ENCODE measurements around the gene PLCD4. TPM values are rescaled to one million over a fixed set of nuclear protein-coding genes. Genes with fewer than 3 reads are reported as not detected.
A peak's percentile ranks its signal among the peaks of the same experiment; 100 is the strongest.

The PLCD4 gene
- polyA plus RNA-seq, 1 experiment = 4.9 TPM

DNA sequence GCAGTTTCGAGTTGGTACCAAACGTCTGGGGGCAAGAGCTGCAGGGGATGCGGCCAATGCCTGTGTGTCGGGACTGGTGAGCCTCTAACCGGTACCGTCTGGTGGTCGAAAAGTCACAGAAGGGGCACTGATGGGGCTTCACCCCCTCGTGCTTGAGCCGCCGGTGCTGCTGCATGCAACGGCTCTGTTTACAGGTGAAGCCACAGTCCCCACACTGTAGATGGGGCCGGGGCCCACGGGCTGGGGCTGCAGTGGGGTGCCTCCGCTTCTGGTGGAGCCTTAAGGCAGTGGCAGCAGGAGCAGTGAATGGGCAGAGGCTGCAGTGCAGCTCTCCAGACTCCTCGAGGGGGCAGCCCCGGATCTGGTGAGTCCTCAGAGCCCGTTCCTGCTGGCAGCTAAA lies 35.1 kb downstream of the PLCD4 start:
- DNase-seq (ENCODE audit: low read depth, low spot score) = no peak
- no peaks in the 10 kb centered on the region for H3K27me3 ChIP-seq (ENCODE audit: control insufficient read depth, insufficient read depth, low read length)
- no peaks in the 10 kb centered on the region for H3K9me3 ChIP-seq (ENCODE audit: control insufficient read depth, insufficient read depth, low read length)
- TF ChIP-seq, protein P1, sequence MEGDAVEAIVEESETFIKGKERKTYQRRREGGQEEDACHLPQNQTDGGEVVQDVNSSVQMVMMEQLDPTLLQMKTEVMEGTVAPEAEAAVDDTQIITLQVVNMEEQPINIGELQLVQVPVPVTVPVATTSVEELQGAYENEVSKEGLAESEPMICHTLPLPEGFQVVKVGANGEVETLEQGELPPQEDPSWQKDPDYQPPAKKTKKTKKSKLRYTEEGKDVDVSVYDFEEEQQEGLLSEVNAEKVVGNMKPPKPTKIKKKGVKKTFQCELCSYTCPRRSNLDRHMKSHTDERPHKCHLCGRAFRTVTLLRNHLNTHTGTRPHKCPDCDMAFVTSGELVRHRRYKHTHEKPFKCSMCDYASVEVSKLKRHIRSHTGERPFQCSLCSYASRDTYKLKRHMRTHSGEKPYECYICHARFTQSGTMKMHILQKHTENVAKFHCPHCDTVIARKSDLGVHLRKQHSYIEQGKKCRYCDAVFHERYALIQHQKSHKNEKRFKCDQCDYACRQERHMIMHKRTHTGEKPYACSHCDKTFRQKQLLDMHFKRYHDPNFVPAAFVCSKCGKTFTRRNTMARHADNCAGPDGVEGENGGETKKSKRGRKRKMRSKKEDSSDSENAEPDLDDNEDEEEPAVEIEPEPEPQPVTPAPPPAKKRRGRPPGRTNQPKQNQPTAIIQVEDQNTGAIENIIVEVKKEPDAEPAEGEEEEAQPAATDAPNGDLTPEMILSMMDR (IDR thresholded peaks at IDR 0.05; ENCODE audit: low read depth, low read length) = no peak
- H3K4me3 ChIP-seq (ENCODE audit: low read depth, low read length) = no peak overlapping the region
- no peak overlapping the region for H3K27ac ChIP-seq (ENCODE audit: low read depth, low read length)
- POLR2A ChIA-PET = no interaction called here
- CTCF ChIA-PET = interaction anchor here (2.0 kb wide), 1 partner anchor 205 kb away, joined by 5 read pairs; no protein-coding TSS in a partner anchor

DNA sequence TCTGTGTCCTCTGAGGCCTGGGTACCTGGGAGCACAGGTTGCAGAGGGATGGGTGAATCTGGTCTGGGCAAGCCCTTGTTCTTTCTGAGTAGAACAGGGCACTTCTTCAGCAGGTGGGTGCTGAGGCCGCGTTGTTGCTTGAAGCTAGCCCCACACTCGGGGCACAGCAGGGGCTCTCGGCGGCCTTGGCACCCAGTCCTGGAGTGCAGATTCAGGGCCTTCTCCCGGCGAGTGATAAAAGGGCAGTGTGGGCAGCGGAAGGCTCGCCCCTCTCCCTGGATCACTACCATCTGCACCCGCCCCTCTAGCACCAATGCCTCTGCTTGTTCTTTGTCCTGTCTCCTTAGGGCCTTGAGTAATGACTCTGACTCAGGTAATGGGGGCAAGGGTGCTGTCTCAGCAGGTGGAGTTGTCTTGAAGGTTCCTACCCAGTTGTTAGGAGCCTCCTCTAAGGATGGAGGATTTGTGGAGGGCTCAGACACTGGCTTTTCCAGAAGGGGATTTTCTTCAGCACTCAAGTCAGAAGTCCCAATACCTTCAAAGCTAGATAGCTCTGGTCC lies 36.1 kb downstream of the PLCD4 start:
- Histone ChIP-seq H3K4me3 (ENCODE audit: low read depth, low read length) (no peak overlapping the region), H3K27ac (ENCODE audit: low read depth, low read length) (no peak overlapping the region), H3K27me3 (ENCODE audit: control insufficient read depth, insufficient read depth, low read length) (no peaks in the 10 kb centered on the region), H3K9me3 (ENCODE audit: control insufficient read depth, insufficient read depth, low read length) (no peaks in the 10 kb centered on the region)
- TF ChIP-seq, protein P1 (IDR thresholded peaks at IDR 0.05; ENCODE audit: low read depth, low read length) = no peak
- POLR2A ChIA-PET = no interaction called here
- no peak for DNase-seq (ENCODE audit: low read depth, low spot score)
- CTCF ChIA-PET = interaction anchor here (2.0 kb wide), 1 partner anchor 204 kb away, joined by 5 read pairs; no protein-coding TSS in a partner anchor

DNA sequence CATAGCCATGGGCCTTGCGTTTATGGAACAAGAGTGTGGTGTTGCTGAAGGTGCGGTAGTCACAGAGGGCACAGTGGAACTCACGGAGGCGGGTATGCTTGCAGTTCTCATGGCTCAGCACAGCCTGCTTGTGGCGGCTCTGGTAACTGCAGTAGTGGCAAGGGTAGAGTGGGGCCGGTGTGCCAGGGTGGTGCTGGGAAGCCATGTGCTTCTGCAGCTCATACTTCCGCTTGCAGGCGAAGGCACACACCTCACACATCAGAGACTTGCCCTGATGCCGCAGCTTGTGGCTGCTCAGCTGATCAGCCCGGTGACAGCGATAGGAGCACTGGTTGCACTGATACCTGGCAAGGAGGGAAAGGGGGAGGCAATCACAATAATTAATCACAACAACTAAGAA lies 37.0 kb downstream of the PLCD4 start:
- peak overlapping the region; percentile 3 for H3K27ac ChIP-seq (ENCODE audit: low read depth, low read length)
- no peak for DNase-seq (ENCODE audit: low read depth, low spot score)
- H3K9me3 ChIP-seq (ENCODE audit: control insufficient read depth, insufficient read depth, low read length) = no peaks in the 10 kb centered on the region
- TF ChIP-seq, protein P1 (IDR thresholded peaks at IDR 0.05; ENCODE audit: low read depth, low read length) = no peak
- H3K27me3 ChIP-seq (ENCODE audit: control insufficient read depth, insufficient read depth, low read length) = no peaks in the 10 kb centered on the region
- POLR2A ChIA-PET = no interaction called here
- CTCF ChIA-PET = no interaction called here
- H3K4me3 ChIP-seq (ENCODE audit: low read depth, low read length) = no peak overlapping the region

DNA sequence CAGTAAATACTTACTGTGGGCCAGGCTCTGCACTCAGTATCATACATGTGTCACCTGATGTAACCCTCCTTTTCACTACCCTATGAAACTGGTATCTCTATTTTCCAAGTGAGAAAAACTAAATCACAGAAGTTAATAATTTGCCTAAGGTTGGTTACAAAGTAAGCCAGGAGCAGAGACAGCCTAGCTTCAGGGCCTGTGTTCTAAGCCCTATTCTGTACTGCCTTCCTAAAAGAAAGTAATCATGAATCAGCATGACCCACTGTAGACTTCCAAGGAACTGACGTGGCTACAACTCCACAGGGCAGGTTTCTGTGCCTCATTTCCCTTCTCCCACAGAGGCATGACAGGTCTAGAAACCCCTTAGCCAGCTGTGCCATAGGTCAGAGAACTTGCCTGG lies 37.4 kb downstream of the PLCD4 start:
- Histone ChIP-seq H3K4me3 (ENCODE audit: low read depth, low read length) (no peak overlapping the region), H3K27me3 (ENCODE audit: control insufficient read depth, insufficient read depth, low read length) (no peaks in the 10 kb centered on the region), H3K27ac (ENCODE audit: low read depth, low read length) (no peak overlapping the region), H3K9me3 (ENCODE audit: control insufficient read depth, insufficient read depth, low read length) (no peaks in the 10 kb centered on the region)
- DNase-seq (ENCODE audit: low read depth, low spot score) = no peak
- TF ChIP-seq, protein P1 (IDR thresholded peaks at IDR 0.05; ENCODE audit: low read depth, low read length) = no peak
- ChIA-PET CTCF (no interaction called here), POLR2A (no interaction called here)

DNA sequence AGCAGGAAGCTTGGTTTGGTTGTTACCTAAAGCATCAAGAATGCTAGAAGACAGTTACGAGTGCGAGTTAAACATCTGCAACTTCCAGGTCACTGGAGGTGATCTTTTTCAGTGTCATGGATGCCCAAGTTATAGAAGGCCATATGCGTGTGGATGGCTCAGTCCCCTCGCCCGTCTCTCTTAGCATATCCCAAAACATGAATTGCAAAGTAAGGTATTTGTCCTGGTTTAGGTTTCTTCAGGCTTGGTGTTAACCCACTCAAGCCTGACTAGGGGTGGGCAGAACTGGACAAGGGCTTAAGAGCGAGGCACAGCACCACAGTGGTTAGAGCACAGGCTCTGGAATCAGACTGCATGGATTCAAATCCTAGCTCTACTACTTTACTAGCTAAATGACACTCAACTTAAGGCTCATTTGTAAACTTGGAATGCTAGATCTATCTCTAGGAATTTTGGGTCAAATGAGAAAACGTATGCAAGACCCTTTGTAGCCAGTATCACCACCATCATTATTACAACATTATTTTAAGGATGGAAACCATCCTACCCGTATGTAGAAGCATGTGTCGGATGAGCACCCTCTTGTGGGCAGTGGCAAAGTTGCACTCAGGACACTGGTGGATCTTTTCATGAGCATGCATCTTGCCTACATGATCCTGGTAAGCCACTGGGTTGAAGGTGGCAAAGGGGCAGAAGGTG lies 40.5 kb downstream of the PLCD4 start:
- no peak overlapping the region for H3K4me3 ChIP-seq (ENCODE audit: low read depth, low read length)
- no peaks in the 10 kb centered on the region for H3K9me3 ChIP-seq (ENCODE audit: control insufficient read depth, insufficient read depth, low read length)
- no peak overlapping the region for H3K27ac ChIP-seq (ENCODE audit: low read depth, low read length)
- DNase-seq (ENCODE audit: low read depth, low spot score) = peak; percentile 49
- ChIA-PET POLR2A (interaction anchor here (0.6 kb wide), 1 partner anchor 950 kb away, joined by 3 read pairs; no protein-coding TSS in a partner anchor), CTCF (interaction anchor here (0.6 to 4.1 kb wide), 25 partner anchors 9 to 663 kb away, joined by 3 to 32 read pairs (median 4); partner anchors contain the start of genes BCS1L, PLCD4, RNF25 and STK36)
- H3K27me3 ChIP-seq (ENCODE audit: control insufficient read depth, insufficient read depth, low read length) = no peaks in the 10 kb centered on the region
- TF ChIP-seq, protein P1 (IDR thresholded peaks at IDR 0.05; ENCODE audit: low read depth, low read length) = peak; percentile 86
